A204.1 (cell line): ENCODE data around the gene DNAJC6.
"Not testable (repeated sequence)": the region's sequence is repeated elsewhere in the genome, so short reads cannot be mapped to it uniquely, and the experiment has no call there.

Experiments used
- FAIRE-seq: peaks from 2 replicates; lab custom pipeline; 2012; peaks lifted over from hg19 to GRCh38; lab: Jason Lieb, UNC

DNAJC6 gene

DNA sequence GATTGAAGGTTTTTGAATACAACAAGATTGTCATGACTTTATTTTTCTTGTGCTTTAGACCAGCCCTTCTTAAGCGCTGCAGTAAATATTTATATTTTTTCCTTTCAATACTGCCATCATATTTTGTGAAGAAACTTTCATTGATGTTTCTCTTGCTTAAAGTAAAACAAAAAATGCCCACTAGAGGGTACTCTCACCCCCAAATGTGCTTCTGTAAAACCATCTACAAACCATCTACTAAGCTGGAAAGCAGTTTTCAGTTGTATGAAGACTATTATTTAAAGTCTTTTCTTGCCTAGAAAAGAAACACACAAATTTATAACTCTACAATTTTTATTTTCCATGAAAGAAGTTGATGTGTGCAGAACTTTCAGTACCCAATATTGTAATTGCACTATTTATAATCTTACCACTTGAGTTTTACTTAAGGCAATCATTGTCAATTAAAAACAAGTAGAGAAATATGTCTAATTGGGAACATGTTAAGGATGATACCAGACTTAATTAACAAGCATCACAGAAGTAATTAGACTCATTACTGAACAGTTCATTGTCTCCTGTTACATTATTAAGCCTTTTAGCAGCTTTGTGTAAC, 121.9 kb downstream of the DNAJC6 start:
- peak; percentile 95 for FAIRE-seq

DNA sequence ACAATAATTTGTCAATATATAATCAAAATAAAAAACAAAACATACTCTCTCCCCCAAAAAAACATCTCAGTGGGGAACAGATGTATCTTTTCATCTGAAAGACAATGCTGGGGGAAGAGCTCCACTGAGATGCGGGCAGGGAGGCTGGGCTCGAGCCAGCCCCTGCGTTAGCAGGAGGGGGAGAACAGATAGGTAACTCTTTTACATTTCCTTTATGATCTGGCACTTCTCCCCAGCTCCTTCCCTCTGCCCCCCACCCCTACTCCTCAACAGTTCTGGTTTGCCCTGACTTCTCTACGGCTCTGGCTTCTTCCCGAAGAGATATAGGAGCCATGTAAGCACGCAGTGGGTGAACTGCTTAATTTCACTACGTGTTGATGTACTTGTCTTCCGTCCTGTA, 123.6 kb downstream of the DNAJC6 start:
- FAIRE-seq, result no peak

DNA sequence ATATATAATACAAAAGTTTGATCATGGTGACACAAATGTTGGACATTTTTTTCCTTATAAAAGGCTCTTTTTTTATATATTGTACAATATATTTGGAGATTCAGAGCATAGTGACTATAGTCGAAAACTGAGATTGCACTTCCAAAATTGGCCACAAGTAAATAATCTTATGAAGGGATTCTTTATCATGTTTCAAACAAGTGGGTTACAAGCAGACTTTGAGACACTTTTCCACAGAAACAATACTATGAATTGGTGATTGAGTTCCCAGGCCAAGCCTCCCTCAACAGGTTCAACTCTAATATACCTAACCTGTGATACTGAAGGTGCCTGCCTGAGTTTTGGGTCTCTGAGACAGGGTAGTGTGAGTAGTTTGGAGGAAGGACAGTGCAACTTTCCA, 124.9 kb downstream of the DNAJC6 start:
- no peak for FAIRE-seq

DNA sequence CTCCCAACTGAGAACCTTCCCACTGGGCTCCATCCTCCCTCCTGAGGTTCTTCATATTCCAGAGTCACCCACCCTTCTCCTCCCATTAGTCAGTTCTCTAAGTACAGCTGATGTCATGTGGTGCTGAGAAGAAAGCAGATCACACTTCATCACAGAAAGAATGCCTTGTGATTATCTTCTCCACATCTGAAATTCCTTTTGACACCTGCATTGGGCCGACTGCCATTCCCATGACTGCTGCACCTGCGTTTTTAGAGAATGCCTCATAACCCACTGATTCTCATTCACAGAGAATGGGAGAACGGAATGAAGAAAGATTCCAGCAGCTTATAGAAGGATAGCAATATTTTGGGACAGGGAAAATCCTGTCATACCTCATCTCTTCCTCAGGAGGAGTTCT, 125.4 kb downstream of the DNAJC6 start:
- FAIRE-seq, result no peak

DNA sequence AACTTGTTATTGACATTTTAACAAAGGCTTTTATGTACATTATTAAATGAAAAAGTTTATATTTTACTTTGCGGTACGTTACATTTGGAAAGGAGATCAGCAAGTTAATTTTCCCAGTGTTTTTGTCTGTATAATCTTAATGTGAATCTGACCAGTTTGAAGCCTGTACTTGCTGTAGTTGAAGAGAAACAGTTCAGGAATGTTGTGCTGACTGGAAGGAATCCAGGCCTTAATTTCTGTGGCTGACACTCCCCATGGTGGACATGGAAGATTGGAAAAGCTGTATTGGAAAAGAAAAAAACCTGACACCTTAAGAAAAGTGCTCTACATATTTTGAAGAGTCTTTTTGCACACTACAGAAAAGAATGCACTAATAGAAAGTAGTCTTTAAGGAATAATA, 126.6 kb downstream of the DNAJC6 start:
- FAIRE-seq, result no peak

DNA sequence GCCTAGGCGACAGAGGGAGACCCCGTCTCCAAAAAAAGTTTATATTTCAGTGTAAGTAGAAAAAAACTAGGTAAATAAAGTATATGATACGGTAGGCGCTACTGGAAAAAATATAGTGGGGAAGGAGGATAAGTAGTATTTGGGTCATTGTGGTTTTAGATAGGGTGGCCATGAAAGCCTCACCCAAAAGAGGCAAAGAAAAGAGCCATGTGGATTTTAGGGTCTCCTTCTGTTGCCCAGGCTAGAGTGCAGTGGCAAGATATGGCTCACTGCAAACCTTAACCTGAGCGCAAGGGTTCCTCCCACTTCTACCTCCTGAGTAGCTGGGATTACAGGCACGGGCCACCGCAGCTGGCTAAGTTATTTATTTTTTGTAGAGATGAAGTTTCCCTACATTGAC, 128.3 kb downstream of the DNAJC6 start:
- no peak for FAIRE-seq

DNA sequence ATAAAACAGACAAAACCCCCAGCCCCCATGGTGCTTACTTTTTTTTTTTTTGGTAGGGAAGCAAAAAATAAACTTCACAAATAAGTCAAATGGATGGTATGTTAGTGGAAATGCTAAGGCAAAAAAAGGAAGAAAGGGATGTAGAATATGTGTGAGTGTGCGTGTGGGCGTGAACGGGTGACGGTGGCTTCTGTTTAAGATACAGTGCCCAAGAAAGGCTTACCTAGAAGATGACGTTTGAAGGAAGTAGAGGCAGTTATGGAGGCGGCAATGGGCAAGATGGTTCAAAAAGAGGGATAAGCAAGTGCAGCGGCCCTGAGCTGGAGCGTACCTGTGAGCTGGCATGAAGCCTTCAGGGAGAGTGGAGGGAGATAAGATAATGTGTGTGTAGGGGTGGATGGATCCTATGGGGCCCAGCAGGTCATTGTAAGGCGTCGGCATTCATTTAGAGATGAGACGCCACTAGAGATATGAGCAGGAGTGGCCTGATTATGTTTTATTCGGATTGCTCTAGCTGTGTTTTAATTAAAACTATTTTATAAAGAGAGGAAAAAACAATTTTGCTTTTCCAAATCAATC, 131.1 kb downstream of the DNAJC6 start:
- FAIRE-seq, result no peak

DNA sequence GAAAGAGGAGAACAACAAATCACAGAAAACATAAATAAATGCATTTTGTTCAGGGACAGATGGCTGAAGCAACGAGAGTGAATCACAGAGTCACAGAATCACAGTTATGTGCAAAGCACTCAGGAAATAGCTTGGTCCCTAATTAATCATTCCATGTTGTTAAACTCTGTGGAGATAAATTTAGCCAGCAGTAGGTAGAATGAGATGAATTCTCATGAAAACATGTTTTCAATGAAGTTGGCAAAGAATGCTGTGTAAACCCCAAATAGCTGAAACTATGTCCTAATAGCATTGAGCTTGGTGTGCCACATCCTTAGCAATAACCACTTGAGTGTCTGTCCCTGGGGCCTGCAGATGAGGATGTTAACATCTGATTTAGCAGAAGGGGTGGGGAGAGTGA, 131.6 kb downstream of the DNAJC6 start:
- FAIRE-seq, result no peak

DNA sequence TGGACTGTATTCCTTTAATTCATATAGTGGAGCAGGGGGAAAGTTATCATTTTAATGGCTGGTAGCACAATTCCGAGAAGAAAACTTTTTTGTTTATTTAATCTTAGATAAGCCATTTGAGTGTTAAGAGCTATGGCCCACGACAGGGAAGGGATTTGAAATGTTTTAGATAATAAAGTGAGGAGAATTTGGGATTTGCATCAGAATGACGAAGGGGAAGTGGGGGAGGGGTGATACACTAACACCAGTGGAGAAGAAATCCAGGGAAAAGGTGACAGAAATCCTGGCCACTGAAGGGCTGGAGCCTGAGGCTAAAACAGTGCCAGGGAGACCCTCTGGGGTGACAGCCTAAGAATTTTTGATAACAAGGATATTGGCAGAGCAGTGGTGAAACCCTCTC, 132.1 kb downstream of the DNAJC6 start:
- no peak for FAIRE-seq

DNA sequence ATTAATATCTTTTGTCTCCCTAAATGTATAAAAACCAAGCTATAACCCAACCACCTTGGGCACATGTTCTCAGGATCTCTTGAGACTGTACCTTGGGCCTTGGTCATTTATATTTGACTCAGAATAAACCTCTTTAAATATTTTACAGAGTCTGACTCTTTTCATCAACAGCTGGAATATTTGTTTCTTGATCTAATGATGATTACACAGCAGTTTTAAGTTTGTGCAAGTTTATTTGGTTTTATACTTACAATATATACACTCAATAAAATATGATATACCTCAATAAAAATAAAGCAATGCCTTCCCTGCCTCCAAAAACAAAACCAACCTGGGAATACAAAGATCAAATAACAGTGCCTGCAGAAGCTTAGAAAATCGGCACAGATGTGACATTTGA, 133.1 kb downstream of the DNAJC6 start:
- FAIRE-seq, result no peak

DNA sequence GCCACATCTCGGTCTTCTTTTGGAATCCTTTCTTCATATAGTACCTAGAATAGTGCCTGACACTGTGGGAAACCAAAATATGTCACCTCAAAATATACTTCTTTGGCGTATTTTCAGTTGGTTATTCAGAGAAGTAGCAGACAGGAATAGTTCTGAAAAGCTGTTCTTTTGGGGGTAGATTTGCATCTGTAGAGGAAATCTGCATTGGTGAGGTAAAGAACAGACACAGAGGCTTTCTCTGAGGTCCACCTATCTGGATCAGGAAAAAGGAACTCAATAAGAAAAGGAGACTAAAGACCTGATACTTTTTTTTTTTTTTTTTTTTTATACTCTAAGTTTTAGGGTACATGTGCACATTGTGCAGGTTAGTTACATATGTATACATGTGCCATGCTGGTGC, 134.3 kb downstream of the DNAJC6 start:
- FAIRE-seq, result no peak

DNA sequence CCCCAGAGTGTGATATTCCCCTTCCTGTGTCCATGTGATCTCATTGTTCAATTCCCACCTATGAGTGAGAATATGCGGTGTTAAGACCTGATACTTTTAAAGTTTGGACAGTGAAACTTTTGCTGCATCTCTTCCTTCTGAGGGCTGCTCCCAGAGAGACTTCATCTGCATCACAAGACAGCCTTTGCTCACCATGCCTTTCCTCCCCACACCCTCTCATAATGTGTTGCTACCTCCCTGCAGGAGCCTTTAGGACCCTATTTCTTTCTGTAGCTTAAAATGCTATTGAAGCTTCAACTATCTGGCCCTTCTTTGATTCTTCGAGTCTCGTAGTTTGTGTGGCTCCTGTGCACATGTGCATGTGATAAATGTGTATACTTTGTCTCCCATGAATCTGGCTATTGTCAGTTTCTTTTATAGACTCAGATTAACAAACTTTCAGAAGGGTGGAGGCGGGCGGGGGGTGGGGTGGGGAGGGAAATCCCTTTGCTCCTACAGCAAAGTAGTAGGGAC, 134.8 kb downstream of the DNAJC6 start:
- FAIRE-seq, result no peak

DNA sequence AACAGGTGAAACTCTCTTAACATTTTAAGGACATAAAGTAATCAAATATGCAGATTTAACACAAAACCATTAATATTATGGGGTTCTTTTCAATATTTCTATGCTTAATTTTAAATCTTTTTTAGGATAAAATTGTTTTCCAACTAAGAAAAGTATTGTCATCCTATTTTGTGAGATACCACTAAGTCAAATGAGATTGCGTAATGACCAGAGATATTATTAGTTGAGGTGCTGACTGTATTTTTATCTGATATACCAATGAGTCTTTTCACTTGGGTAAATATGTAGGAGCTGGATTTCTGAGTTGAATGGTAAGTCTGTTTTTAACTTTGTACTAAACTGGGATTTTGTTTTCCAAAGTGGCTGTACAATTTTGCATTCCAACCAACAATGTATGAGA, 136.5 kb downstream of the DNAJC6 start:
- FAIRE-seq, result no peak

DNA sequence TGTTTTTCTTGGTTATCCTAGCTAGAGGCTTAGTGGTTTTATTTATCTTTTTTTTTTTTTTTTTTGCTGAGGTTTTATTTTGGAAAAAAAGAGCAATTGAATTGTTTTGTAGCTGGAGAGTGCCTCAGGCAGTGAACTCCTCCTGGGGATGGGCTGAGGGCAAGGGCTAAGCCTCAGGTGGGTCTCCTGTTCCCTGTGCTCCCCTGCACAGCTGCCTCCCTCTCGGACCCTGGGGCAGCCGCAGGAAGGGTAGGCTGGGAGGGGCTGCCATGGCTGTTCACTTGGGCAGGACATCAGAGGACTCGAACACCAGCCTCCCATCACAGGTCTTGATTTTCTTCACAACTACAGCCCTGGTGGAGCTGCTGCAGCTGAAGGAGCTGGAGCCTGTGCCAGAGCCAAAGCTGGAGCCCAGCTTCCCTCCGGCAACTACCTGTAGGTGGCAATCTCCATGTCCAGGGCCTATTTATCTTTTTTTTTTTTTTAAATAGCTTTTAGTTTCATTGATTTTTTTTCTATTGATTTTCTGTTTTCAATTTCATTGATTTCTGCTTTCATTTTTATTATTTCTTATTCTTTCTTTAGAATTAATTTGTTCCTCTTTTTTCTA, 140.0 kb downstream of the DNAJC6 start:
- peak; percentile 35 for FAIRE-seq

DNA sequence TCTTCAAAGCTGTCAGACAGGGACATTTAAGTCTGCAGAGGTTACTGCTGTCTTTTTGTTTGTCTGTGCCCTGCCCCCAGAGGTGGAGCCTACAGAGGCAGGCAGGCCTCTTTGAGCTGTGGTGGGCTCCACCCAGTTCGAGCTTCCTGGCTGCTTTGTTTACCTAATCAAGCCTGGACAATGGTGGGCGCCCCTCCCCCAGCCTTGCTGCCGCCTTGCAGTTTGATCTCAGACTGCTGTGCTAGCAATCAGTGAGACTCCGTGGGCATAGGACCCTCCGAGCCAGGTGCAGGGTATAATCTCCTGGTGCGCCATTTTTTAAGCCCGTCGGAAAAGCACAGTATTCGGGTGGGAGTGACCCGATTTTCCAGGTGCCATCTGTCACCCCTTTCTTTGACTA, 146.3 kb downstream of the DNAJC6 start:
- FAIRE-seq, result not testable (repeated sequence)

DNA sequence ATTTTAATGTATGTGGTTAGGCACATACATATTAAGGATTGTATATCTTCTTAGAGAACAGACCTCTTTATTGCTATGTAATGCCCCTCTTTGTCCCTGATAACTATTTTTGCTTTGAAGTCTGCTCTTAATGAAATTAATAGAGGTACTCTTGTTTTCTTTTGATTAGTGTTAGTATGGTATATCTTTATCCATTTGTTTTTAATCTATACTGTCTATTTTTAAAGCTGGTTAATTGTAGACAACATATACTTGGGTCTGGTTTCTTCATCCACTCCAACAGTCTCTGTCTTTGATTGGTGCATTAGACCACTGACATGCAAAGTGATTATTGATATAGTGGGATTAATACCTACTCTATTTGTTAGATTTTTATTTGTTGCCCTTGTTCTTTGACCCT, 147.1 kb downstream of the DNAJC6 start:
- no peak for FAIRE-seq

DNA sequence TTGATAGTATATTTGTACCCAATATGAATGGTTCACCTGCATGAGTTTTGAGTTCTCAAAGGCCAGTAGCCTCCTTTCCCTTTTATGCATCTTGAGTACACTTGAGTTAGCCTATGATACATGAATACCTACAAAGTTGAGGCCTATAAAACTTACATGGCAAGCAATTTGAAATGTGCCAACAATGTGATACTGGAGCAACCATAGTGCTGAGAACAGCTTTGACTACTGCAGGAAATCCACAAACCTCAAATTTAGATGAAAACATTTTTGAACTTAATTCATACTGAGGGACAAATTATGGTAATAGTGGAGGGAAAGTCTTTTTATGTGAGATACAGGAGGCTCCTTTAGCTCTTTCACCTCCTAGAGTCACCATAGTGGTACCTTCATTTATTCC, 148.5 kb downstream of the DNAJC6 start:
- no peak for FAIRE-seq

DNA sequence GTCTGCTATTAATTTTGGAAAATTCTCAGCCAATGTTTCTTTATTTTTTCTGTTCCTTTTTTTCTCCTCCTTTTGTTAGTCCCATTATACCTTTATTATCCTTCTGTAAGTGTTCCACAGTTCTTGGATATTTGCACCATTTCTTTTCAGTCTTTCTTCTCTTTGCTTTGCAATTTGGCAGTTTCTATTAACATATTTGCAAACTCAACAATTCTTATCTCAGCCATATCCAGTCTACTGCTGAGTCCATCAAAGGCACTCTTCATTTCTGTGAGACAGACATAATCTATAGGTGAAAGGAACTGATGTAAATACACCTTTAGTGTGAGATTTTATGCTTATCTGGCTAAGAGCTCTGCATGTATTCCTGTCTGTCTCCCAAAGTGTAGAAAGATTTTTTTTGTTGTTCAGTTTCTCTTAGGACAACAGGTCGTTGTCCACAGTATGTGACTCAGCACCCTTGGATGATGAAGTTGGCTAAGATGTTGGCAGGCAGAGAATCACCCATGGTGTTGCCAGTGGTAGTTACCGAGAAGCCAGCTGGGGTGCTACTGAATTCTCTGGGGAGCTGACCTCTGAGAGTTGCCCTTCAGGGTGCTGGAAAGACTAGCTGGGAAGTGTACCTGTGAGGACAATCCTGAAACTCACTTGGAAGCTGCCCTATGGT, 149.5 kb downstream of the DNAJC6 start:
- FAIRE-seq, result no peak

DNA sequence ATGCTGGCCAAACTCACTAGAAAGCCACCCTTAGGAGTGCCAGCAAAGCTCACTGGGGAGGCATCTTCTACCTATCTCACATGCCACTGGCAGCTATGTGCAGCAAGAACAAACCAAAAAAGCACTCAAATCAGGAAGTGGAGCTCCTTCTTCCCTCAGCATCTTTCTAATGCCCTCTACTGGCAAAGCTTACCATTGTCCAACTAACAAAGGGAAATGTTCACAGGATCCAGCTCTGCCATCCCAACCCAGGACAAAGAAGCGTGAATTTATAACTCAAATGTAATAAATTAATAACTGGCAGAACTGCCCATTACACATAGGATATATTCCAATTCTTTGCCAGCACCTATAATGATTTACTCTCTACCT, 150.0 kb downstream of the DNAJC6 start:
- FAIRE-seq, result no peak
